ENCODE results near the gene WWOX.

DNA sequence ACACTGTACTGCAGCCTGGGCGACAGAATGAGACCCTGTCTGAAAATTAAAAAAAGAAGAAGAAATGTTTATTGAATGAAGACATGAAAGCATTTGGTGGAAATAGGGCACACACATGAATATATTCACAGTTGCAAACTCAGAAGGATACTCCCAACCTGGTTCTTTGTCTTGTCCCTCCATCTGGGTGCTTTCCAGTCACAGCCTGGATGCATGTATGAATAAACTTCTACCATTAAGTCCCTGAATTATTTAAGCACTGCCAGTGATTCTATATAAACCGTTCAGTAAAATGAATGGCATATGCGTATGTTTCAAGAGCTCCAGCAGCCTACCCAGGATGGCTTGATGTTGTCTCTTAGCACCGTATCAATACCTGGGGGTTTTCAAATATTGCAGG is 591.1 kb downstream of the WWOX start:
- TF ChIP-seq CTCF (IDR thresholded peaks at IDR 0.05 in 8 of 11, conservative IDR thresholded peaks at IDR 0.05 in 3 of 11) = no peak
- TF ChIP-seq POLR2A (IDR thresholded peaks at IDR 0.05) = no peak
- no peak for TF ChIP-seq POLR2AphosphoS5 (IDR thresholded peaks at IDR 0.05)
